Activated CD4-positive, CD25-positive, alpha-beta regulatory T cell treated with anti-CD3 and anti-CD28 coated beads, Interleukin-2, amount 50 U/mL, for 72 hours (primary cell): ENCODE measurements around the gene FILIP1L.

Experiments used
- DNase-seq: peaks from one replicate; pipeline ENCODE4 v3.0.0; 2021

The FILIP1L gene

GRCh38 chr3:99915906-99916432 is 198.3 kb downstream of the FILIP1L start:
- DNase-seq, result no peak

GRCh38 chr3:99911433-99911832 is 202.9 kb downstream of the FILIP1L start:
- no peak for DNase-seq

GRCh38 chr3:99910752-99911290 is 203.5 kb downstream of the FILIP1L start:
- DNase-seq, result no peak

- no peak for DNase-seq
These were observed 204.4 kb downstream of the FILIP1L start for GRCh38 chr3:99909714-99910495.

GRCh38 chr3:99907959-99908544 is 206.2 kb downstream of the FILIP1L start:
- DNase-seq, result no peak

GRCh38 chr3:99903869-99904268 is 210.4 kb downstream of the FILIP1L start:
- DNase-seq, result no peak

GRCh38 chr3:99902091-99902490 is 212.2 kb downstream of the FILIP1L start:
- DNase-seq, result no peak

GRCh38 chr3:99901200-99901926 is 212.9 kb downstream of the FILIP1L start:
- DNase-seq, result no peak

GRCh38 chr3:99900248-99900647 is 214.1 kb downstream of the FILIP1L start:
- DNase-seq, result no peak

- DNase-seq, result no peak
These were observed 214.7 kb downstream of the FILIP1L start for GRCh38 chr3:99899603-99900002.

- no peak for DNase-seq
These were observed 217.8 kb downstream of the FILIP1L start for GRCh38 chr3:99896482-99896881.

GRCh38 chr3:99895703-99896441 is 218.4 kb downstream of the FILIP1L start:
- no peak for DNase-seq

GRCh38 chr3:99895131-99895696 is 219.1 kb downstream of the FILIP1L start:
- DNase-seq, result no peak

GRCh38 chr3:99892332-99892731 is 222.0 kb downstream of the FILIP1L start:
- no peak for DNase-seq

GRCh38 chr3:99891610-99892285 is 222.6 kb downstream of the FILIP1L start:
- no peak for DNase-seq

GRCh38 chr3:99885851-99886250 is 228.4 kb downstream of the FILIP1L start:
- no peak for DNase-seq

GRCh38 chr3:99885085-99885484 is 229.2 kb downstream of the FILIP1L start:
- DNase-seq, result no peak

- no peak for DNase-seq
These were observed 229.8 kb downstream of the FILIP1L start for GRCh38 chr3:99884484-99884883.

- no peak for DNase-seq
These were observed 230.6 kb downstream of the FILIP1L start for GRCh38 chr3:99883693-99884092.

GRCh38 chr3:99883138-99883461 is 231.2 kb downstream of the FILIP1L start:
- no peak for DNase-seq

- DNase-seq, result no peak
These were observed 231.7 kb downstream of the FILIP1L start for GRCh38 chr3:99882436-99883137.
